Neutrophil (primary cell): ENCODE results near the gene TUBAL3.

Experiments used
- H3K27ac ChIP-seq: fragments of 200-600 bp; sonication (generic); 2 replicates; pipeline ENCODE4 v1.5.1; 2016; ENCODE audit warnings: mild to moderate bottlenecking, moderate library complexity
- H3K27me3 ChIP-seq: fragments of 200-600 bp; sonication (generic); 2 replicates; pipeline ENCODE4 v1.6.0; 2016; ENCODE audit warnings: mild to moderate bottlenecking
- H3K36me3 ChIP-seq: fragments of 200-600 bp; sonication (generic); 2 replicates; pipeline ENCODE4 v1.5.1; 2017
- H3K4me1 ChIP-seq, 2 experiments: fragments of 200-600 bp in 1 of 2; sonication (generic) in 1 of 2; 1 replicate in 1 of 2; 2 replicates in 1 of 2; pipeline versions ENCODE4 v1.5.1 to v1.6.1; 2013 to 2016; ENCODE audit warnings: low read depth in 1 of 2, low read length in 1 of 2, mild to moderate bottlenecking in 1 of 2, moderate library complexity in 1 of 2; ENCODE audit not compliant: control insufficient read depth in 1 of 2, insufficient read depth in 1 of 2
- H3K4me3 ChIP-seq, 2 experiments: fragments of 200-600 bp in 1 of 2; sonication (generic) in 1 of 2; 1 replicate in 1 of 2; 2 replicates in 1 of 2; pipeline ENCODE4 v1.5.1; 2013 to 2016; ENCODE audit warnings: low read depth in 1 of 2, low read length in 1 of 2, mild to moderate bottlenecking in 1 of 2, moderate library complexity in 1 of 2
- H3K9me3 ChIP-seq: fragments of 200-600 bp; sonication (generic); 2 replicates; pipeline ENCODE4 v1.5.1; 2016
- TF ChIP-seq, protein P1 (sequence below): fragments of 200-600 bp; sonication (generic); IDR thresholded peaks from 2 replicates; pipeline ENCODE4 v1.5.1; 2016; ENCODE audit warnings: antibody characterized with exemption

Gene TUBAL3

DNA sequence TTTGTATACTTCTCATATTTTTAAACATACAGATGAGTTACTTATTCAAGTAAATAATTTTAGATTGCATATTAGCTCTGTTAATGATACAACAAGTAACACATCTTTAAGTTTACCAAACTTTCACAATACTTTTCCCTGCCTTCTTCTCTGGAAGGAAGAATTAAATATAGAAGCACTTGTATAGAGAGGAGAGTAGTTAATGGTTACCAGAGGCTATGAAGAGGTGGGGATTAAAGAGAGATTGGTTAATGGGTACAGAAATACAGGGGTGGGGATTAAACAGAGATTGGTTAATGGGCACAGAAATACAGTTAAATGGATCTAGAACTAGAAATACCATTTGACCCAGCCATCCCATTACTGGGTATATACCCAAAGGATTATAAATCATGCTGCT lies 59.9 kb downstream of the TUBAL3 start:
- Histone ChIP-seq H3K36me3 (no peaks in the 10 kb centered on the region), H3K27ac (no peak overlapping the region), H3K9me3 (no peaks in the 10 kb centered on the region), H3K27me3 (no peaks in the 10 kb centered on the region), H3K4me1 (no peaks in the 10 kb centered on the region), H3K4me3 (no peak overlapping the region)
- TF ChIP-seq, protein P1, sequence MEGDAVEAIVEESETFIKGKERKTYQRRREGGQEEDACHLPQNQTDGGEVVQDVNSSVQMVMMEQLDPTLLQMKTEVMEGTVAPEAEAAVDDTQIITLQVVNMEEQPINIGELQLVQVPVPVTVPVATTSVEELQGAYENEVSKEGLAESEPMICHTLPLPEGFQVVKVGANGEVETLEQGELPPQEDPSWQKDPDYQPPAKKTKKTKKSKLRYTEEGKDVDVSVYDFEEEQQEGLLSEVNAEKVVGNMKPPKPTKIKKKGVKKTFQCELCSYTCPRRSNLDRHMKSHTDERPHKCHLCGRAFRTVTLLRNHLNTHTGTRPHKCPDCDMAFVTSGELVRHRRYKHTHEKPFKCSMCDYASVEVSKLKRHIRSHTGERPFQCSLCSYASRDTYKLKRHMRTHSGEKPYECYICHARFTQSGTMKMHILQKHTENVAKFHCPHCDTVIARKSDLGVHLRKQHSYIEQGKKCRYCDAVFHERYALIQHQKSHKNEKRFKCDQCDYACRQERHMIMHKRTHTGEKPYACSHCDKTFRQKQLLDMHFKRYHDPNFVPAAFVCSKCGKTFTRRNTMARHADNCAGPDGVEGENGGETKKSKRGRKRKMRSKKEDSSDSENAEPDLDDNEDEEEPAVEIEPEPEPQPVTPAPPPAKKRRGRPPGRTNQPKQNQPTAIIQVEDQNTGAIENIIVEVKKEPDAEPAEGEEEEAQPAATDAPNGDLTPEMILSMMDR, result no peak

DNA sequence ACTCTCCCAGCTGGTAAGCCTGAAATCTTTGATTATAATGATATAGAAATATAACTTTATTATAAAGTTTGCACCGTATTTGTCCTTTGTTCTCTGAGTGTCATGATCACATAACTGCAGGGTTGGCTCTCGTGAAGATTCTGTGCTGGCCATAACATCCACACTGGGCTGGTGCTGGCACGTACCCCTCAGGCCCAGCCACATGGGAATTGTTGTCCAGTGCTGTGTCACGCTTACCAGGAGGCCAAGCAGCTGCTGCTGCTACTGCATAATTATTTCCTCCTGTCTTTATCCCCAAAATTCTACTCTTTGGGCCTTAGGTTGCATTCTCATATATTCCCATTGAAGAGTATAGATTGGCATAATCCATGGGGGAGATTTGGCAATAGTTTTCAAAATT lies 60.6 kb downstream of the TUBAL3 start:
- H3K27me3 ChIP-seq, result no peaks in the 10 kb centered on the region
- H3K4me1 ChIP-seq, result no peaks in the 10 kb centered on the region
- TF ChIP-seq, protein P1, result no peak
- no peaks in the 10 kb centered on the region for H3K36me3 ChIP-seq
- no peak overlapping the region for H3K27ac ChIP-seq
- H3K9me3 ChIP-seq, result no peaks in the 10 kb centered on the region
- no peak overlapping the region for H3K4me3 ChIP-seq

DNA sequence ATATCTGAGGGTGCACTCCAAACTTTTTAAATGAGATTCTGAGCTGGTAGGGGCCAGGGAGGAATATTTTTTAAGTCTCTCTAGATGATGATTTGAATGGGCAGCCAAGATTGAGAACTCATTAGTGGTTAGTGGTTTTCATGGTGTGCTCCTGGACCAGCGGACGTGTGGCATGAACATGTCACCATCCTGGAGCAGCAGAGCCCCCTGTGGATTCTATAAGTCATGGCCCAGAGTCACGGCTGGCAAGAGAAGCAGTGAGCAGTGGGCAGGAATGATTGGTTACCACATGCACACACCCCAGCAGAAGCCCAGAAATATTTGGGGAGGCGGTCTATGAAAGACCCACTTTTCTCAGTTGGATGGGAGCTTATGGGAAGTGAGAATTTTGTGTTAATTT lies 61.1 kb downstream of the TUBAL3 start:
- Histone ChIP-seq H3K4me3 (no peak overlapping the region), H3K9me3 (no peaks in the 10 kb centered on the region), H3K36me3 (no peaks in the 10 kb centered on the region), H3K27me3 (no peaks in the 10 kb centered on the region), H3K4me1 (no peaks in the 10 kb centered on the region), H3K27ac (no peak overlapping the region)
- TF ChIP-seq, protein P1, result no peak
